Smooth muscle cell of the umbilical artery (primary cell): ENCODE results near the gene SAMD11. TPM values are rescaled to one million over a fixed set of nuclear protein-coding genes. Genes with fewer than 3 reads are reported as not detected.

Experiments used
- total RNA-seq: library from RNA; depleted of rRNA; stranded (reverse); fragments of >200 nt; gene quantifications from 2 replicates; pipeline ENCODE4 v1.2.3, GENCODE V29; 2014

SAMD11 gene, protein sequence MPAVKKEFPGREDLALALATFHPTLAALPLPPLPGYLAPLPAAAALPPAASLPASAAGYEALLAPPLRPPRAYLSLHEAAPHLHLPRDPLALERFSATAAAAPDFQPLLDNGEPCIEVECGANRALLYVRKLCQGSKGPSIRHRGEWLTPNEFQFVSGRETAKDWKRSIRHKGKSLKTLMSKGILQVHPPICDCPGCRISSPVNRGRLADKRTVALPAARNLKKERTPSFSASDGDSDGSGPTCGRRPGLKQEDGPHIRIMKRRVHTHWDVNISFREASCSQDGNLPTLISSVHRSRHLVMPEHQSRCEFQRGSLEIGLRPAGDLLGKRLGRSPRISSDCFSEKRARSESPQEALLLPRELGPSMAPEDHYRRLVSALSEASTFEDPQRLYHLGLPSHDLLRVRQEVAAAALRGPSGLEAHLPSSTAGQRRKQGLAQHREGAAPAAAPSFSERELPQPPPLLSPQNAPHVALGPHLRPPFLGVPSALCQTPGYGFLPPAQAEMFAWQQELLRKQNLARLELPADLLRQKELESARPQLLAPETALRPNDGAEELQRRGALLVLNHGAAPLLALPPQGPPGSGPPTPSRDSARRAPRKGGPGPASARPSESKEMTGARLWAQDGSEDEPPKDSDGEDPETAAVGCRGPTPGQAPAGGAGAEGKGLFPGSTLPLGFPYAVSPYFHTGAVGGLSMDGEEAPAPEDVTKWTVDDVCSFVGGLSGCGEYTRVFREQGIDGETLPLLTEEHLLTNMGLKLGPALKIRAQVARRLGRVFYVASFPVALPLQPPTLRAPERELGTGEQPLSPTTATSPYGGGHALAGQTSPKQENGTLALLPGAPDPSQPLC
- total RNA-seq: 5.4 and 25.2 TPM in 2 replicates

DNA sequence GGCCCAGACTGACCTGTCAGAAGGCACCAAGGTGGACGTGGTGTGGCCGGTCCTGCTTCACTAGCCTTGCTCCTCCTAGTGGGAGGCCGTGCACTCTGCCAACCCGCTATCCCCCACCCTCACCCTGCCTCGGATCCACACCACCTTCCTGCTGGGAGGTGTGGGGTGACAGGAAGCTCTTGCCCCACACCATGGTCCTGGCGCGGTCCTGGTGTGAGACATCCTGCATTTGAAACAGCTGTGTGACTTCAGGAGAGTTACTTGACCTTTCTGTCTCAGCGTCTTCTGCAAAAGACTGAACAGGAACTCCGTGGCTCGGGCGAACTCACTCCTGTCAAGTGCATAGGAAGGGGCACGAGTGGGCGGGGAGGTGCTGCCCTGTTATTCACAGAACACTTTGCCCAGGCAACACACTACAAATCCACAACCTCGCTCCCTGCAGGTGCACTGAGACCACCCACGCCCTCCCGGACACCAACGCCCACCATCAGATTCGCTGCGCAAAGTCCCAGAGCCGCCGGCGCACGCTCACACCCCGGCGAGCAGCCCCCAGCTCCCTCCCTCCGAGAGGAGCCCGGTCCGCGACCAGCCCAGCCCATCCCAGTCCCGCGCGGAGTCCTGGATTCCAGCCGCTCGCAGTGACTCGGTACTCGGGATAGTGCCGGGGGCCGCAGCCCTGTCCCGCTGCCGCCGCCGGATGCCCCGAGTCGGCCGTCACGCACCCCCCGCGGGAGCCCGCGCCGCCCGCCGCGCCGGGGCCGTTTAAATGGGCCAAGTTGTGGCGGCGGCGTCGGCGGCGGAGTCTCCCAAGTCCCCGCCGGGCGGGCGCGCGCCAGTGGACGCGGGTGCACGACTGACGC, at the start of gene SAMD11:
Gene SAMD11 (plus strand): TSS at position 793 of the 860 bp plus-strand sequence. CDS start 509 bp downstream, outside the sequence.

GRCh38 chr1:958823-959730, 35.4 kb downstream of the SAMD11 start, which contains the start of gene NOC2L:
Gene NOC2L (minus strand): TSS chr1:959256. CDS start chr1:959240, 16 bp downstream.

DNA sequence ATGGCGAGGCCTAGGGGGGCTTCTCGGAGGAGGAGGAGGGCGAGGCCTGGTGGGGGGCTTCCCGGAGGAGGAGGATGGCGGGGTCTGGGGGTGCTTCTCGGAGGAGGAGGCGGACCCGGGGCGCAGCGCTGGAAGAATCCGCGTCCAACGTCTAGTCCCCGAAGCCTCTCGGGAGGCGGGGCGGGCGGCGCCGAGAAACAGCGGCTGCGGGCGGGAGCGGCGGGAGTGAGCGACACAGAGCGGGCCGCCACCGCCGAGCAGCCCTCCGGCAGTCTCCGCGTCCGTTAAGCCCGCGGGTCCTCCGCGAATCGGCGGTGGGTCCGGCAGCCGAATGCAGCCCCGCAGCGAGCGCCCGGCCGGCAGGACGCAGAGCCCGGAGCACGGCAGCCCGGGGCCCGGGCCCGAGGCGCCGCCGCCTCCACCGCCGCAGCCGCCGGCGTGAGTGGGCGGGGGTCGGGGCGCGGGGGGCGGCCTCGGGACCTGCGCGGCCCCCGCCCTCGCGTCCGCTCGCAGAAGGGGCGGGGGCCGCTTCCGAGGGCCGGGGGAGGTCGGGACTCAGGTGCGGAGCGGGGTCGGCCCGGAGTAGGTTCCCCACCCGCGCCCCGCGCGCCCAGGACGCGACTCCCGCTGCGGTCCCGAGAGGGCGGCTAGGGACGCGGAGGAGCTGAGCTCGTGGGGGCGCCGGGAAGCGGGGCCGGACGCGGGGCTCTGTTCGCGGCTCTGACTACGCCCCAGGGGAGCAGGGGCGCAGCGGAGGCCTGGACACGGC, 36.8 kb downstream of the SAMD11 start, which contains the start of gene KLHL17:
Gene KLHL17 (plus strand): TSS at position 222 of the 769 bp plus-strand sequence. CDS start 110 bp downstream, at position 332.

DNA sequence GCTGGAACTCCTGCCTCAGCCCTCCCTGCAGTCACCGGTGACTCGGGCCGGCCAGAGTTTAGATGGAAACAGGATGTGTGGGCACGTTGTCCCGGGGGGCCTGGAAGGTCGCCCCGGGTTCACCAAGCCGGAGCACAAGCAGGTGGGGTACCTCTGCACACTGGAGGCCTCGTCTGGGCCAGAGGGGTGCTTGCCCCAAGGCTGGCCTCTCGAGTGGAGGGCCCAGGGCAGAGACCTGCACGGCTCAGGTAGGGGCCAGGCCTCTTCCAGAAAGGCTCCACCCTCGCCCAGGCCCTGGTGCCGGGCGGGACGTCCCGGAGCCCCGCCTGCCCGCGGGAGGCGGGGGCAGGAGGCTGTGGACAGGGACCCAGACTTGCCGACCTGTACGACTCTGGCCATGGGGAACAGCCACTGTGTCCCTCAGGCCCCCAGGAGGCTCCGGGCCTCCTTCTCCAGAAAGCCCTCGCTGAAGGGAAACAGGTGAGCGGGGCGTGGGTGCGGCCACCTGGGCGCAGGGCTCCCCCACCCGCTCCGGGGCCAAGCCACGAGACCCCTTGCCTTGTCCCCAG, 42.5 kb downstream of the SAMD11 start, which contains the start of gene PLEKHN1:
Gene PLEKHN1 (plus strand): TSS at position 348 of the 569 bp plus-strand sequence. CDS start 50 bp downstream, at position 398.

GRCh38 chr1:981955-982558, 58.3 kb downstream of the SAMD11 start, which contains the start of gene PERM1:
Gene PERM1 (minus strand): TSS chr1:982093. CDS start chr1:981029, 1,064 bp downstream.

Other genes with a start within 250 kb of the SAMD11 start
- gene OR4F16, start 237.3 kb upstream of the SAMD11 start, total RNA-seq: not detected in 2 replicates
- 71.0 and 115 TPM in 2 replicates for gene NOC2L, start 35.3 kb downstream of the SAMD11 start, total RNA-seq
- 9.2 and 14.8 TPM in 2 replicates for gene KLHL17, start 36.7 kb downstream of the SAMD11 start, total RNA-seq
- under 0.01 and 1.8 TPM in 2 replicates for gene PLEKHN1, start 42.6 kb downstream of the SAMD11 start, total RNA-seq
- not detected in 2 replicates for gene PERM1, start 58.2 kb downstream of the SAMD11 start, total RNA-seq
- gene HES4, start 76.2 kb downstream of the SAMD11 start, total RNA-seq: 6.2 and 7.9 TPM in 2 replicates
- 68.3 and 107 TPM in 2 replicates for gene ISG15, start 89.6 kb downstream of the SAMD11 start, total RNA-seq
- gene AGRN, start 96.2 kb downstream of the SAMD11 start, total RNA-seq: 96.2 and 197 TPM in 2 replicates
- not detected in 2 replicates for gene RNF223, start 150.4 kb downstream of the SAMD11 start, total RNA-seq
- gene C1orf159, start 192.2 kb downstream of the SAMD11 start, total RNA-seq: 4.8 and 7.1 TPM in 2 replicates
- not detected in 2 replicates for gene TTLL10, start 250.0 kb downstream of the SAMD11 start, total RNA-seq